Neural cell (in vitro differentiated cells): ENCODE measurements around the gene DHFR2.

ENCODE experiments used
- EZH2 ChIP-seq: fragments of 200-600, 300-800 bp; shearing (Covaris generic), sonication (generic); IDR thresholded peaks from 2 replicates; pipeline ENCODE4 v1.6.1; 2014; ENCODE audit warnings: antibody characterized with exemption, low read length, borderline replicate concordance, mild to moderate bottlenecking; ENCODE audit not compliant: insufficient read depth, poor library complexity, severe bottlenecking
- POLR2AphosphoS5 ChIP-seq: IDR thresholded peaks from 2 replicates; pipeline ENCODE4 v1.6.1; 2012
- REST ChIP-seq: IDR thresholded peaks from 2 replicates; pipeline ENCODE4 v1.6.1; 2012; ENCODE audit warnings: borderline replicate concordance
- SMC3 ChIP-seq: fragments of 450-650 bp; conservative IDR thresholded peaks from 2 replicates; pipeline ENCODE4 v1.6.1; 2014; ENCODE audit warnings: antibody characterized with exemption, mild to moderate bottlenecking, moderate library complexity; ENCODE audit not compliant: poor library complexity
- TF ChIP-seq, protein P1 (sequence below): fragments of 450-650 bp; IDR thresholded peaks from 2 replicates; pipeline ENCODE4 v1.5.1; 2014; ENCODE audit warnings: antibody characterized with exemption, mild to moderate bottlenecking, moderate library complexity; ENCODE audit not compliant: poor library complexity, severe bottlenecking

DNA sequence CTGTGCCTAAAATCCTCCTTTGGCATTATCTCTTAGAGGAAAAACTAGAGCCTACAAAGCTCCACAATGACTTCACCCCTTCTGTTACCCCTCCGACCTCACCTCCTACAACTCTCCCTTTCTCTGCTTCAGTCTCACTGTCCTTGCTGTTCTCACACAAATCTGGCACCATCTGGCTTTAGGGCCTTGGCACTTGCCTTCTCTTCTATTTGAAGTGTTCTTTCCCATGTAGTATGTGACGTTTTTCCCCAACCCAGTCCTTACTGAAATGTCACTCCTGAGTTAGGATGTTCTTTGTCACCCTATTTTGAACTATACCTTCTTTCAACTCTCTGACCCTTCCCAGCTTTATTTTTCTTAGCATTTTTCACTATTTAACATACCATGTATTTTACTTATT lies 43.1 kb downstream of the DHFR2 start:
- no peak for TF ChIP-seq EZH2
- TF ChIP-seq, protein P1, sequence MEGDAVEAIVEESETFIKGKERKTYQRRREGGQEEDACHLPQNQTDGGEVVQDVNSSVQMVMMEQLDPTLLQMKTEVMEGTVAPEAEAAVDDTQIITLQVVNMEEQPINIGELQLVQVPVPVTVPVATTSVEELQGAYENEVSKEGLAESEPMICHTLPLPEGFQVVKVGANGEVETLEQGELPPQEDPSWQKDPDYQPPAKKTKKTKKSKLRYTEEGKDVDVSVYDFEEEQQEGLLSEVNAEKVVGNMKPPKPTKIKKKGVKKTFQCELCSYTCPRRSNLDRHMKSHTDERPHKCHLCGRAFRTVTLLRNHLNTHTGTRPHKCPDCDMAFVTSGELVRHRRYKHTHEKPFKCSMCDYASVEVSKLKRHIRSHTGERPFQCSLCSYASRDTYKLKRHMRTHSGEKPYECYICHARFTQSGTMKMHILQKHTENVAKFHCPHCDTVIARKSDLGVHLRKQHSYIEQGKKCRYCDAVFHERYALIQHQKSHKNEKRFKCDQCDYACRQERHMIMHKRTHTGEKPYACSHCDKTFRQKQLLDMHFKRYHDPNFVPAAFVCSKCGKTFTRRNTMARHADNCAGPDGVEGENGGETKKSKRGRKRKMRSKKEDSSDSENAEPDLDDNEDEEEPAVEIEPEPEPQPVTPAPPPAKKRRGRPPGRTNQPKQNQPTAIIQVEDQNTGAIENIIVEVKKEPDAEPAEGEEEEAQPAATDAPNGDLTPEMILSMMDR = no peak
- TF ChIP-seq POLR2AphosphoS5 = no peak
- TF ChIP-seq SMC3 = no peak
- no peak for TF ChIP-seq REST
